Suprapubic skin (tissue), 4 donors: ENCODE measurements around the gene MCF2L2. TPM values are rescaled to one million over a fixed set of nuclear protein-coding genes. Genes with fewer than 3 reads are reported as not detected.

Source experiments
- DNase-seq, 2 donors: peaks; one replicate each; pipeline ENCODE4 v3.0.0-alpha.2; 2019; ENCODE audit warnings: low spot score in 2 of 2
- H3K27ac ChIP-seq: fragments of 200-600 bp; sonication (generic); one replicate; pipeline ENCODE4 v1.5.1; 2019
- H3K27me3 ChIP-seq: fragments of 200-600 bp; sonication (generic); one replicate; pipeline ENCODE4 v1.5.1; 2019
- H3K36me3 ChIP-seq: fragments of 200-600 bp; sonication (generic); one replicate; pipeline ENCODE4 v1.5.1; 2019
- H3K4me1 ChIP-seq: fragments of 200-600 bp; sonication (generic); one replicate; pipeline ENCODE4 v1.5.1; 2019
- H3K4me3 ChIP-seq: fragments of 200-600 bp; sonication (generic); one replicate; pipeline ENCODE4 v1.5.1; 2019; ENCODE audit warnings: mild to moderate bottlenecking
- H3K9me3 ChIP-seq: fragments of 200-600 bp; sonication (generic); one replicate; pipeline ENCODE4 v1.5.1; 2019
- EP300 ChIP-seq: sonication (generic); formaldehyde crosslinking; IDR thresholded peaks from one replicate; pipeline ENCODE4 v1.6.1; 2017; ENCODE audit warnings: antibody characterized with exemption
- POLR2A ChIP-seq, 2 donors: fragments of 450-650 bp; IDR thresholded peaks; one replicate each; pipeline ENCODE4 v1.6.1; 2017; ENCODE audit warnings: antibody characterized with exemption in 2 of 2, mild to moderate bottlenecking in 2 of 2, moderate library complexity in 2 of 2
- POLR2AphosphoS5 ChIP-seq, 3 donors: sonication (generic); formaldehyde crosslinking; IDR thresholded peaks; one replicate each; pipeline ENCODE4 v1.6.1; 2017; ENCODE audit warnings: antibody characterized with exemption in 3 of 3
- WGBS: methylation state at CpG from one replicate; pipeline ENCODE4 v1.1.5; 2018; 5-methylcytosine and 5-hydroxymethylcytosine counted together
- total RNA-seq, 4 donors: library from RNA; depleted of rRNA; stranded (reverse); fragments of >200 nt; gene quantifications; one replicate each; pipeline ENCODE4 v1.1.0, GENCODE V29; 2016
- TF ChIP-seq, protein P1 (sequence below), 2 donors: fragments of 200-600 bp in 1 of 2; fragments of 450-650 bp in 1 of 2; sonication (generic) in 1 of 2; IDR thresholded peaks; one replicate each; pipeline ENCODE4 v1.5.1; 2016 to 2019; ENCODE audit warnings: antibody characterized with exemption in 2 of 2, mild to moderate bottlenecking in 1 of 2, moderate library complexity in 1 of 2

MCF2L2 gene
- total RNA-seq, 4 donors from 2014 or later: 0.36 to 2.2 (median 0.64) TPM

GRCh38 chr3:183381179-183381578 is 47.2 kb downstream of the MCF2L2 start:
- TF ChIP-seq, protein P1, sequence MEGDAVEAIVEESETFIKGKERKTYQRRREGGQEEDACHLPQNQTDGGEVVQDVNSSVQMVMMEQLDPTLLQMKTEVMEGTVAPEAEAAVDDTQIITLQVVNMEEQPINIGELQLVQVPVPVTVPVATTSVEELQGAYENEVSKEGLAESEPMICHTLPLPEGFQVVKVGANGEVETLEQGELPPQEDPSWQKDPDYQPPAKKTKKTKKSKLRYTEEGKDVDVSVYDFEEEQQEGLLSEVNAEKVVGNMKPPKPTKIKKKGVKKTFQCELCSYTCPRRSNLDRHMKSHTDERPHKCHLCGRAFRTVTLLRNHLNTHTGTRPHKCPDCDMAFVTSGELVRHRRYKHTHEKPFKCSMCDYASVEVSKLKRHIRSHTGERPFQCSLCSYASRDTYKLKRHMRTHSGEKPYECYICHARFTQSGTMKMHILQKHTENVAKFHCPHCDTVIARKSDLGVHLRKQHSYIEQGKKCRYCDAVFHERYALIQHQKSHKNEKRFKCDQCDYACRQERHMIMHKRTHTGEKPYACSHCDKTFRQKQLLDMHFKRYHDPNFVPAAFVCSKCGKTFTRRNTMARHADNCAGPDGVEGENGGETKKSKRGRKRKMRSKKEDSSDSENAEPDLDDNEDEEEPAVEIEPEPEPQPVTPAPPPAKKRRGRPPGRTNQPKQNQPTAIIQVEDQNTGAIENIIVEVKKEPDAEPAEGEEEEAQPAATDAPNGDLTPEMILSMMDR (IDR thresholded peaks at IDR 0.05): no peak
- TF ChIP-seq EP300 (no peak), POLR2AphosphoS5 (IDR thresholded peaks at IDR 0.05) (no peak), POLR2A (IDR thresholded peaks at IDR 0.05) (no peak)
- no peaks in the 10 kb centered on the region for H3K36me3 ChIP-seq
- WGBS: 61% methylated on average over 4 of the region's 4 CpGs
- H3K27me3 ChIP-seq: no peaks in the 10 kb centered on the region
- H3K4me3 ChIP-seq: no peak overlapping the region
- no peaks in the 10 kb centered on the region for H3K4me1 ChIP-seq
- H3K27ac ChIP-seq: no peak overlapping the region
- H3K9me3 ChIP-seq: no peaks in the 10 kb centered on the region
- no peak for DNase-seq

DNA sequence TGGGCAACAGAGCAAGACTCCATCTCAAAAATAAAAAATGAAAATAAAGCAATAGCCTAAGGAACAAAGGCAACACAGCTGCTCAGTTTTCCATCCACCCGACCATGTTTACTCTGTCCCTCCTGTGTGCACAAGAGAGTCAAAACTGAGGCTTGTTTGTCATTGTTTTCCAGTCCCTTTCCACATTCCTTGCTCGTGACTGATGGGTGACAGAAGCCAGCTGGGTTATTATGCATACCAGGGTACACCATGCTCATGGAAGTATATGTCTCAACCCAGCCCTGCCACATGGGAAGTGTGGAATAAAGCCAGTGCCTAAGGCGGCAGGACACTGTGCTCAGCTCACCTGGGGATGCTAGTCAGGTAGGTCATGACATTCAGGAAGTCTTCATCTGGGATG is 49.5 kb downstream of the MCF2L2 start:
- no peaks in the 10 kb centered on the region for H3K36me3 ChIP-seq
- no peak overlapping the region for H3K27ac ChIP-seq
- TF ChIP-seq, protein P1 (IDR thresholded peaks at IDR 0.05): no peak
- TF ChIP-seq POLR2A (IDR thresholded peaks at IDR 0.05): no peak
- TF ChIP-seq EP300: no peak
- no peak for TF ChIP-seq POLR2AphosphoS5 (IDR thresholded peaks at IDR 0.05)
- no peaks in the 10 kb centered on the region for H3K4me1 ChIP-seq
- no peak for DNase-seq
- H3K27me3 ChIP-seq: no peaks in the 10 kb centered on the region
- no peaks in the 10 kb centered on the region for H3K9me3 ChIP-seq
- no peak overlapping the region for H3K4me3 ChIP-seq
- WGBS: 69% methylated on average over 3 of the region's 3 CpGs

DNA sequence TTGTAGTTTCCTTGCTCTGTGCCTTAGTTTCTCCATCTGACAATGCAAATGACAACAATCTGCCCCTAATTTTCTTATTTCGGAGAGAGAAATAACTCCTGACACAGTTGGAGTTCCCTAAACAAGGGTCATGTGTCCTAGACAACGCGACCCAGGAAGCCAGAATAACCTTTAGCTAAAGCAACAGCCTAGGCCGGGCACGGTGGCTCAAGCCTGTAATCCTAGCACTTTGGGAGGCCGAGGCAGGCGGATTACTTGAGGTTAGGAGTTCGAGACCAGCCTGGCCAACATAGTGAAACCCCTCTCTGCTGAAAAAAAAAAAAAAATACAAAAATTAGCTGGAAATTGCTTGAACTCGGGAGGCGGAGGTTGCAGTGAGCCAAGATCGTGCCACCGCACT is 49.9 kb downstream of the MCF2L2 start:
- DNase-seq: no peak
- 97% methylated on average over 12 of the region's 12 CpGs for WGBS
- H3K4me3 ChIP-seq: no peak overlapping the region
- no peak overlapping the region for H3K27ac ChIP-seq
- H3K4me1 ChIP-seq: no peaks in the 10 kb centered on the region
- TF ChIP-seq, protein P1 (IDR thresholded peaks at IDR 0.05): no peak
- TF ChIP-seq POLR2AphosphoS5 (IDR thresholded peaks at IDR 0.05) (no peak), EP300 (no peak), POLR2A (IDR thresholded peaks at IDR 0.05) (no peak)
- H3K27me3 ChIP-seq: no peaks in the 10 kb centered on the region
- no peaks in the 10 kb centered on the region for H3K36me3 ChIP-seq
- no peaks in the 10 kb centered on the region for H3K9me3 ChIP-seq

DNA sequence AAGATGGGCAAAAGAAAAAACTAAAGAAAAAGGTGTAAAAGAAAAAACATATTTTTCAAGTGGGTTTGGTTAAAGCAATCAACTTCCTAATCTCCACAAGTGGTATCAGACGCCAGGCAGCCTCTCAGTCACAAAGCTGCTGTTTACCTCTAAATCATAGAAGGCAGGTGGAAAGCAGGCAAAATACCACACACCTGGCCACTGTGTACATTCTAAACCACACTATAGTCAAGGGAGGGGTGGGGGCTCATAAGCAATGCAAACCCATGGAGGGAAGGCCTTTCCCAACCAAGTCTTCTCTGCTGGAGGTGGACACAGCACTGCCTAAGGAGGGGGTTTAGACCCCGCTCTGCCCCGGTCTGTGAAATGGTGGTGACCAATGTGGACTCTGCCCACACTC is 50.4 kb downstream of the MCF2L2 start:
- WGBS: 89% methylated on average over 3 of the region's 3 CpGs
- DNase-seq: no peak
- H3K27me3 ChIP-seq: no peaks in the 10 kb centered on the region

DNA sequence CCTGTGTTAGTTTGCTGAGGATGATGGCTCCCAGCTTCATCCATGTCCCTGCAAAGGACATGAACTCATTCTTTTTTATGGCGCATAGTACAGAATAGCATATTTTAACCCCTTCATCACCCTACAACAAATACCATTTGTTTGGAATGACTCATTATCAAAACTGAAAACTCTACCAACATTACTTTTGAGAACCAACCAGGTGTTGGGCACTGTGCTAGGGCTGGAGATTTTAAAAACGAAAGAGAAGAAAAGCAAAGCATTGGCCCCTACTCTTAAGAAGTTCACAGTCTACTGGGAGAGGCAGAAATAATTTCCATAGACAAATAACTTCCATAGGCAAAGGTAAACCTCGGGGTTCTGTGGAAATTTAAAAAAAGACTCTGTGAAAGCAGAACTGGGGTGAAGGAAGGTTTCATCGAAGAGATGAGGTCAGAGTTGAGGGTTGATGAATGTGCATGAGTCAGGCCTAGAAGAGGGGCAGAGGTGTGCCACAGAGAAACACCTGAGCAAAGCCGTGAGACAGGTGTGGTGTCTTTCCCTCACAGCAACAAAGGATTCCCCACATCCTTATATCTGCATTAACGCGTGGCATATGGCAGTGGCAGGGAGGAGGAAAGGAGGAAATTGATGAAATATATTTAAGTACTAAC is 51.0 kb downstream of the MCF2L2 start:
- TF ChIP-seq POLR2A (IDR thresholded peaks at IDR 0.05) (no peak), POLR2AphosphoS5 (IDR thresholded peaks at IDR 0.05) (no peak), EP300 (no peak)
- TF ChIP-seq, protein P1 (IDR thresholded peaks at IDR 0.05): no peak
- Histone ChIP-seq H3K27ac (no peak overlapping the region), H3K27me3 (no peaks in the 10 kb centered on the region), H3K9me3 (no peaks in the 10 kb centered on the region), H3K36me3 (no peaks in the 10 kb centered on the region), H3K4me1 (no peaks in the 10 kb centered on the region), H3K4me3 (no peak overlapping the region)
- no peak for DNase-seq
- WGBS: 75% methylated on average over 7 of the region's 7 CpGs

More for the DNA sequence above, 50.4 kb downstream of the MCF2L2 start:
- no peaks in the 10 kb centered on the region for H3K9me3 ChIP-seq
- no peaks in the 10 kb centered on the region for H3K4me1 ChIP-seq
- no peaks in the 10 kb centered on the region for H3K36me3 ChIP-seq
- H3K4me3 ChIP-seq: no peak overlapping the region
- no peak for TF ChIP-seq EP300
- TF ChIP-seq, protein P1 (IDR thresholded peaks at IDR 0.05): no peak
- TF ChIP-seq POLR2A (IDR thresholded peaks at IDR 0.05): no peak
- H3K27ac ChIP-seq: no peak overlapping the region
